GM19468 (cell line): ENCODE results near the gene RFX8.
"Not testable (repeated sequence)": the region's sequence is repeated elsewhere in the genome, so short reads cannot be mapped to it uniquely, and the experiment has no call there.

Source experiments
- ATAC-seq: cut with Tn5 transposase; IDR thresholded peaks from one replicate; pipeline ENCODE4 v1.9.1; 2021; ENCODE audit warnings: mild to moderate bottlenecking, moderate library complexity, moderate number of reproducible peaks; ENCODE audit not compliant: unreplicated experiment; ENCODE audit errors: extremely low read depth

Gene RFX8

DNA sequence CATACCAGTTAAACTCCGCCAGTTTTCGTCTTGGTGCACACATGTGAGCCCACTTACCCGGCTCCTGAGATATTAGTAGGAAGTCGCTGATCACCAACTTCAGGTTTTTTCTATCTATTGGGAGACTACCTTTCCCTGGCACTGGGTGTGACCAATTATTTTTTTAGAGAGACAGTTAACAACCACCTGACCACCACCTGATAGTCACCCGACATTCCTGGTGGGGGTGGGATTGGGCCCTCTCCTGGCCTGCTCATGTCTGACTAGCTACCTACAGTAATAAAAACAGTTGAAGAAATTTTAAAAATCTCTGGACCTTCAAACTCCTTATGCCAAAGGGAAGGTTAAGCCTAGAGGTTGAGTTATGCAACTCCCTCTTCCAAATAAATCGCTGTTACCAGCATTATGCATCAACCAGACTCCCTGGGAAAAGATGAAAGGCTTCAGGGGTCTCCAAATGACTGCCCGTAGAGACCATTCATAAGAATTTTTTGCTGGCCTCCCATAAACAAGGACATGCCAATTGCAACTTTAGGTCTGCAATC lies 115.4 kb downstream of the RFX8 start:
- ATAC-seq, result no peak

GRCh38 chr2:101357376-101357775 lies 117.5 kb downstream of the RFX8 start:
- ATAC-seq, result no peak

DNA sequence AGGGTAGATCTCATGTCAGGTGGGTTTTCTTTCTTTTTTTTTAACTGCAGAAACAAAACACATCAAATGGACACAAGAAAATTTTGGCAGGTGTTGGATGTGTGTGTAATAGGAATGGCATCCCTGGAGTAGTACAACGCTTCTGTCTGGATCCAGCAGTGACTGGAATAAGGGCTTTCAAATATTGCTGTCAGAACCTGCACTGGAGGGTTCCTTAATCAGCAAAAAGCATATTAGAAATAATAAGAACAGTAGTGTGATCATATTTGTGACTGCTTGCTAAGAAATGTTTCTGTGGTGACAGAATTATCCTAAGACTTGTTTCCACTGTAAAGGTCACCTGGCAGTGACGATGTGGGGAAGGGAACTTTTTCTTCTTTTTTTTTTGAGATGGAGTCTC lies 118.4 kb downstream of the RFX8 start:
- no peak for ATAC-seq

GRCh38 chr2:101356055-101356454 lies 118.9 kb downstream of the RFX8 start:
- no peak for ATAC-seq

DNA sequence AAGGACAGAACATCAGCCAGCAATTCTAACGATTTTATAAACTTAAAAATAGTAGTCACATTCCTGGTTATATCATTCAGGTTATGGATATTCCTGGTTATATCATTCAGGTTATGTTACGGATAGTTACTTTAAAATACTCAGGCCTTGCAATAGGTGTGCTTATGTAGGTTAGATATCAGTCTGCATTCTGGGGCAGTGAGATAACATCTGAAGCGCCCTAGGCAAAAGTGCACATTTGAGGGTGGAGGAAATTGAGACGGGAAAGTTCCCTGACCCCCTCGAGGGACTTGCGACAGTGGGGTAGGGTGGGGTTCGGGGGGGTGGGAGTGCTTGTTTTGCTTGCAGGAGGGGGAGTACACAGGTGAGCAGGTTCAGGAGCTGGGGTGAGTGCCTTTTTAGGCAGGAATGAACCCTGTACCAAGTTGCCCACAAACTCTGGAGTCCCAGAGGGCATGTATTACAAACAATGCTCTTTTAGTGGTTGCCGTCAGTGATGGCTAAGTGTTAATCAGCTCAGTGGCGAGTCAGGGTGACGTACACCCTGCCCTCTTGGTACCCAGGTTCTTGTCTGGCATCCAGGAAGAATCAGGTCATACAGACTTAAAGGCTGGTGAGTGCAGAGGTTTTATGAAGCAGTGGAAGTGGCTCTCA lies 119.4 kb downstream of the RFX8 start:
- no peak for ATAC-seq

- ATAC-seq, result no peak
These were observed 120.2 kb downstream of the RFX8 start for GRCh38 chr2:101354420-101355311.

GRCh38 chr2:101352631-101353030 lies 122.3 kb downstream of the RFX8 start:
- ATAC-seq, result not testable (repeated sequence)

DNA sequence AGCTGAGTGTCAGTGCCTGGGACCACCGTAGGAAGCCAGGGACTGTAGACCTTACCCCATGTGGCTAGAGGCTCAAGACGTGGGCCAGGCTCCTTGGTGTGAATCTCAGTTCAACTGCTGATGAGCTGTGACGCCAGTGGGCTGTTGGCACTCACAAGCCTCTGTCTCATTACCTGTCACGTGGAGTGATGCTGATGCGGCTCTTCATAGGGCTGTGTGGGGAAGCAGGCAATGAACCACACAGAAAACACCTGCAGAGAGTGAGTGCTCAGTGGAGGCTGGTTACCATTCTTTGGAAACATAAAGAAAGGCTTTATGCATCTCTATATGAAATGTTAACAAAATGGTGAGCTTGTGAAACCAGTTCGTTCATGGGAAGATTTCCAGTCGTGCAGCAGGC lies 123.7 kb downstream of the RFX8 start:
- no peak for ATAC-seq

DNA sequence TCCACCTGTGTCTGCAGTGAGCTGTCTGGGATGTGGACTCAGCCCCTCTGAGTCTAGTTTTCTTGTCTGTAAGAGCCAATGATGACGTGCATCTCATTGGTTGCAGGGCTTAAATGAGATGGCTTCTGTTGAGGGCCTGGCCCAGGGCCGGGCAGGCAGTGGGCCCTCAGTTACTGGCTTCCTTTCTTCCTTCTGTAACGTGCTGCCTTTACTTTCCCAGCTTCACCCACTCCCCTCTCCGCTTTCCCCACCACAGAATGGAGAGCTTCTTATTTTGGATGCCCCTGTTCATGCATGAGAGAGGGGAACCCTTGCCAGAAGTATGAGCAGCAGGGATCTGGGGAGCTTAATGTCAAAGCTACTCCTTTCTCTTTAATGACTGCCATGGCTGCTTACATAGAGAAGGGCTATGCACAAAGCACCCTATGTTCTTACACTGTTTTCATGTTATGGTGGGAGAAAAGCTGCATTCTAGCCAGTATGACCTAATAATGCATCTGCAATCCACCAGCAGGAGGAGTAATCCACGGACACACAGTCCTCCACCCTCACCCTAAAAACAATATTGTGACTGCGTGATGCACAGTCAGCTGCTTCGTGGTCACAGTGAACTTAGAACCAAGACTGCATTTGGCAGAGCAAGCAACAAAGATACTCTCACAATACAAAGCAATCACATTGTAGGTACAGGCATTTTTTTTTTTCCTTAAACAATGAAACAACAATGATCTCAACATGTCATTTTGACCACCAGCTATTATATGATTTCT lies 124.8 kb downstream of the RFX8 start:
- no peak for ATAC-seq

GRCh38 chr2:101348883-101349282 lies 126.0 kb downstream of the RFX8 start:
- no peak for ATAC-seq
